H1 (cell line): ENCODE results near the gene TTR. TPM values are rescaled to one million over a fixed set of nuclear protein-coding genes. Genes with fewer than 3 reads are reported as not detected.

ENCODE experiments used
- RAD21 ChIP-seq, 2 experiments: IDR thresholded peaks in 1 of 2; conservative IDR thresholded peaks in 1 of 2; 2 replicates each; pipeline ENCODE4 v1.6.1; 2011; ENCODE audit warnings: low read depth in 2 of 2, low read length in 2 of 2, improper control_type of control experiment in 1 of 2, inconsistent platforms in 1 of 2, mild to moderate bottlenecking in 1 of 2, moderate library complexity in 1 of 2
- SIRT6 ChIP-seq: IDR thresholded peaks from one replicate; pipeline ENCODE4 v1.7.1; 2012; ENCODE audit warnings: low read length, inconsistent platforms
- polyA plus RNA-seq, 7 experiments: library from polyadenylated mRNA; depleted of rRNA in 3 of 7; stranded (reverse) in 5 of 7; unstranded in 2 of 7; fragments of >200 nt in 5 of 7; fragments of 200-250 nt in 2 of 7; gene quantifications; 1 replicate in 5 of 7; 2 replicates in 1 of 7; 4 replicates in 1 of 7; pipeline versions ENCODE4 v1.2.1 to v1.2.3, GENCODE V29; 2011 to 2013; ENCODE audit warnings: missing spikeins in 2 of 7, mixed read lengths in 2 of 7
- total RNA-seq: library from RNA; stranded (reverse); fragmentation: NEBNext Ultra II Directional; extraction: Animal tissue kit (Norgen Biotek cat#: 25700); gene quantifications from 2 replicates; pipeline ENCODE4 v1.2.1, GENCODE V29; 2021

Gene TTR
- total and polyA plus RNA-seq, 2 of the 8 experiments (the other 6 are each of a cell fraction or from before 2014, with no cell fraction given): not detected

DNA sequence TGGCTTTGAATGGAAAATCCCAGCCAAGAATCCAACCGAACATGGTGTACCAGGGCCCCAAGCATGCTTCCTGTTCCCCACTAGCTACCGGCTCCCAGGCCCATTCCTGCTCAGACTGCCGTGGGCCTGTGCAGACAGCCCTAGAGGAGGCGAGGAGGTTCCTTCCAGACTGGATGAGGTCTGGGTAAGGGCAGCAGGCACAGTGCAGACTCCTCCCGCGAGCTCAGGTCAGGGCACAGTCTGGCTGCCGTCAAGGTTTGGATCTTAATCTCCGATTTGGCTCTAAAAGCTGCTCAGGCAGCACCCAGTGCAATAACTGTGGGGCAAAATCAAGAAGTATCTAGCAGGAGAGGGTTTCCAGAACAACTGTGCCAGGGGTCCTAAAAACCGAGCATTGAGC lies 19.3 kb upstream of the TTR start (continued):
- no peak for TF ChIP-seq RAD21 (IDR thresholded peaks at IDR 0.05 in 1 of 2, conservative IDR thresholded peaks at IDR 0.05 in 1 of 2; ENCODE audit: low read depth in 2 of 2, low read length in 2 of 2)
- no peak for TF ChIP-seq SIRT6
